Progenitor cell of endocrine pancreas (in vitro differentiated cells): Measurements from ENCODE around the gene SAP130. TPM values are rescaled to one million over a fixed set of nuclear protein-coding genes. Genes with fewer than 3 reads are reported as not detected.

Source experiments
- DNase-seq: peaks from one replicate; pipeline ENCODE4 v3.0.0; 2021; ENCODE audit warnings: low spot score; ENCODE audit not compliant: unreplicated experiment
- H3K27ac Mint-ChIP-seq: 2 replicates; pipeline ENCODE4 v1.8.0; 2021; ENCODE audit warnings: mild to moderate bottlenecking, moderate library complexity, mixed read lengths
- H3K27me3 Mint-ChIP-seq: 2 replicates; pipeline ENCODE4 v1.8.0; 2021; ENCODE audit warnings: mixed read lengths
- H3K36me3 Mint-ChIP-seq: 2 replicates; pipeline ENCODE4 v1.8.0; 2022; ENCODE audit warnings: mixed read lengths; ENCODE audit not compliant: insufficient read depth
- H3K4me1 Mint-ChIP-seq: 2 replicates; pipeline ENCODE4 v1.8.0; 2021; ENCODE audit warnings: low read depth, mixed read lengths
- H3K4me3 Mint-ChIP-seq: 2 replicates; pipeline ENCODE4 v1.8.0; 2021; ENCODE audit warnings: low read depth, mild to moderate bottlenecking, moderate library complexity, mixed read lengths
- H3K9me3 Mint-ChIP-seq: 2 replicates; pipeline ENCODE4 v1.8.0; 2021; ENCODE audit warnings: low read depth, mixed read lengths
- total RNA-seq: library from RNA; stranded (reverse); gene quantifications from 2 replicates; pipeline ENCODE4 v1.2.1, GENCODE V29; 2021
- TF ChIP-seq, protein P1 (sequence below): fragments of 200-600 bp; sonication (generic); IDR thresholded peaks from one replicate; pipeline ENCODE4 v1.5.0; 2021; ENCODE audit warnings: antibody characterized with exemption, mild to moderate bottlenecking; ENCODE audit not compliant: unreplicated experiment

The SAP130 gene
- total RNA-seq, 1 donor from 2014 or later: 45.3 TPM

DNA sequence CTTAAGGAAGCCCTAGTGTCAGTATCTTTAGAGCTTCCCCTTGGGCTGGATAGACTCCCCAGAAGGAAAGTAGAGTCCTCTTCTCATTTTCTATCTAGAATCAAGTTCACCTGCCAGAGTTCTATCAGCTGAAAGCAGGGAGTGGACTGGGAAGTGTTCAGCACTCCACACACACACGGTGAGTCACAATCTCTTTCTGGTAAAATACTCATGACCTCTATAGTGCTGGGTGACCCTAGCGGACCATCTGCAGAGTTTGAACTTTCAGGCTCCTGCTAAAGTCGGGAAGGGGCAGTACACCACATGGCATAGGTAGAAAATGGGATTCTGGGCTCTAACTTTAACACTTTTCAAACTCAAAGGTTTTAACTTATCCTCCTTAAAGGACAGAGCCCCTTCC, 43.3 kb downstream of the SAP130 start:
- no peak for DNase-seq
- Mint-ChIP-seq H3K4me1 (no peaks in the 10 kb centered on the region), H3K4me3 (no peak overlapping the region), H3K27me3 (no peaks in the 10 kb centered on the region), H3K36me3 (peaks cover 25% of the 10 kb centered on the region), H3K9me3 (no peaks in the 10 kb centered on the region), H3K27ac (no peak overlapping the region)
- TF ChIP-seq, protein P1, sequence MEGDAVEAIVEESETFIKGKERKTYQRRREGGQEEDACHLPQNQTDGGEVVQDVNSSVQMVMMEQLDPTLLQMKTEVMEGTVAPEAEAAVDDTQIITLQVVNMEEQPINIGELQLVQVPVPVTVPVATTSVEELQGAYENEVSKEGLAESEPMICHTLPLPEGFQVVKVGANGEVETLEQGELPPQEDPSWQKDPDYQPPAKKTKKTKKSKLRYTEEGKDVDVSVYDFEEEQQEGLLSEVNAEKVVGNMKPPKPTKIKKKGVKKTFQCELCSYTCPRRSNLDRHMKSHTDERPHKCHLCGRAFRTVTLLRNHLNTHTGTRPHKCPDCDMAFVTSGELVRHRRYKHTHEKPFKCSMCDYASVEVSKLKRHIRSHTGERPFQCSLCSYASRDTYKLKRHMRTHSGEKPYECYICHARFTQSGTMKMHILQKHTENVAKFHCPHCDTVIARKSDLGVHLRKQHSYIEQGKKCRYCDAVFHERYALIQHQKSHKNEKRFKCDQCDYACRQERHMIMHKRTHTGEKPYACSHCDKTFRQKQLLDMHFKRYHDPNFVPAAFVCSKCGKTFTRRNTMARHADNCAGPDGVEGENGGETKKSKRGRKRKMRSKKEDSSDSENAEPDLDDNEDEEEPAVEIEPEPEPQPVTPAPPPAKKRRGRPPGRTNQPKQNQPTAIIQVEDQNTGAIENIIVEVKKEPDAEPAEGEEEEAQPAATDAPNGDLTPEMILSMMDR: no peak

DNA sequence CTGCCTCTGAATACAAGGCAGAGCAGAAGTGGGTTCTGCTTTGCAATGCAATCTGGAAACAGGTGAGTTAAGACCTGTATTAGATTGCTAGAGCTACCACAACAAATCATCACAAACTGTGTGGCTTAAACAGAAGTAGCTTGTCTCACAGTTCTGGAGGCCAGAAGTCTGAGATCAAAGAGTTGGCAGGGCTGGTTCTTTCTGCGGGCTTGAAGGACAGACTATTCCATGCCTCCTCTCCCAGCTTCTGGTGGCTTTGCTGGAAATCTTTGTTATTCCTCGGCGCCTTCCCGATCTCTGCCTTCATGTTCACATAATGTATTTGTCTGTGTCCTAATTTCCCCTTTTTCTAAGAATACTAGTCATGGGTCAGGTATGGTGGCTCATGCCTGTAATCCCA, 58.4 kb downstream of the SAP130 start:
- Mint-ChIP-seq H3K4me1 (peaks cover 6% of the 10 kb centered on the region), H3K27ac (no peak overlapping the region), H3K27me3 (no peaks in the 10 kb centered on the region), H3K4me3 (no peak overlapping the region), H3K36me3 (peaks cover 34% of the 10 kb centered on the region), H3K9me3 (no peaks in the 10 kb centered on the region)
- TF ChIP-seq, protein P1: no peak
- DNase-seq: no peak

DNA sequence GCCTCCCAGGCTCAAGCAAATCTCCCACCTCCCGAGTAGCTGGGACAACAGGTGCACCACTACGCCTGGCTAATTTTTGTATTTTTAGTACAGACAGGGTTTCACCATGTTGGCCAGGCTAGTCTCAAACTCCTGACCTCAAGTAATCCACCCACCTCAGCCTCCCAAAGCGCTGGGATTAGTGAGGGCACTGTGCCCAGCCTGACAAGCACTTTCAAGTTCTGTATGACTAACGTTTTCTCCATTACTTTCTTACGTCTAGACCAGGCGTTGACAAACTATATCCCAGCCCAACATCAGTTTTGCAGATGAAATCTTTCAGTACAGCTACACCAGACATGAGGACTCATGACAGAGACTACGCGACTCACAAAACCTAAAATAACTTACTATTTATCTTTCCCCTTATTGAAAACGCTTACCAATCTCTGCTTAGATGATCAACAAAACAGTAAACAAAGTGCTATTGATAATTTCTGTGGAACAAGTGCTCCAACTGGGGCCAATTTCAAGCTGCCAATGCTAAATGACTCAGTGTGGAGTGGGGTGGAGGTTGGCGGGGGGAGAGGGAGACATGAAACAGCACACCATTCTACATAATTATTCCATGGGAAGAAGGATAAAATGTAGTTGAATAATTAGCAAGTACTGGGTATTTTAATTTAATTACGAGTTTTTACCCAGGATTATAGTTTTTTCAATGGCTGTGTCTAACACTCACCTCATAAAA, 59.1 kb downstream of the SAP130 start:
- Mint-ChIP-seq H3K4me3 (no peak overlapping the region), H3K27me3 (no peaks in the 10 kb centered on the region), H3K27ac (no peak overlapping the region), H3K36me3 (peaks cover 33% of the 10 kb centered on the region), H3K4me1 (peaks cover 6% of the 10 kb centered on the region), H3K9me3 (no peaks in the 10 kb centered on the region)
- TF ChIP-seq, protein P1: no peak
- no peak for DNase-seq

DNA sequence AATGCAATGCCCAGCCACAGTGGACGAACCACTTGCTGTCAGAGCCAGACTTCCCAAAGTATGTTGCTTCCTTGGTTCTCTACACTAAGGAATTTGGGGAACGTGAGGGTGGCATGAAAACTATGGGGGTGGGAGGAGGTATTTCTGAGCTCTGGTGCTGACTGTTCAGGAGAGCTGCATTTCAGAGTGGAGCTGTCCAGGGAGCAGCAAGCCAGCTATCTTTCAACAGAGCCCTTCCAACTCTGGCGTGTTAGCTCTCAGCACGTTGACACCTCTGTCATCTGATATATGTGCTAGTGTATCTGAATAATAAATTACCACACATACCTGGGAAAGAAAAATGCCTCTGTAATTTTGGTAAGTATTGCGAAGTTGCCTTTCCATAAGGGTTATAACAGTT, 66.1 kb downstream of the SAP130 start:
- Mint-ChIP-seq H3K4me1 (peaks cover 2% of the 10 kb centered on the region), H3K4me3 (no peak overlapping the region), H3K36me3 (peaks cover 30% of the 10 kb centered on the region), H3K27me3 (no peaks in the 10 kb centered on the region), H3K27ac (no peak overlapping the region), H3K9me3 (no peaks in the 10 kb centered on the region)
- TF ChIP-seq, protein P1: no peak
- DNase-seq: no peak

DNA sequence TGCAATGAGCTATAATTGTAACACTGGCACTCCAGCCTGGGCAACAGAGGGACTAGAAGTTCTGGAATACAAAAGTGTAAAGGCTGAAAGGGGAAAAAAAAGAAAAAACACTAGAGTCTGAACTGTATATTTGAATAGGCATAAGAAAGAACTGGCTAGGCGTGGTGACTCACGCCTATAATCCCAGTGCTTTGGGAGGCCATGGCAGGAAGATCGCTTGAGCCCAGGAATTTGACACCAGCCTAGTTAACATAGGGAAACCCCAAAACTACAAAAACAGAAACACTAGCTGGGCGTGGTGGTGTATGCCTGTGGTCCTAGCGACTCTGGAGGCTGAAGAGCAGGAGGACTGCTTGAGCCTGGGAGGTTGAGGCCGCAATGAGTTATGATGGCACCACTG, 70.6 kb downstream of the SAP130 start:
- H3K27me3 Mint-ChIP-seq: no peaks in the 10 kb centered on the region
- TF ChIP-seq, protein P1: no peak
- peaks cover 24% of the 10 kb centered on the region for H3K36me3 Mint-ChIP-seq
- H3K4me1 Mint-ChIP-seq: no peaks in the 10 kb centered on the region
- no peak overlapping the region for H3K4me3 Mint-ChIP-seq
- no peak overlapping the region for H3K27ac Mint-ChIP-seq
- H3K9me3 Mint-ChIP-seq: no peaks in the 10 kb centered on the region
- no peak for DNase-seq
